Body of pancreas (tissue), 4 donors: ENCODE data around the gene NDUFB2.

ENCODE experiments used
- POLR2A ChIP-seq, 3 donors: fragments of 450-650 bp; IDR thresholded peaks; one replicate each; pipeline ENCODE4 v1.6.1; 2016; ENCODE audit warnings: antibody characterized with exemption in 3 of 3, mild to moderate bottlenecking in 2 of 3
- TF ChIP-seq, protein P1 (sequence below), 7 experiments: fragments of 450-650 bp in 4 of 7; fragments of 200-600 bp in 3 of 7; sonication (generic) in 3 of 7; IDR thresholded peaks; one replicate each; pipeline ENCODE4 v1.5.1; 2016 to 2019; ENCODE audit warnings: antibody characterized with exemption in 7 of 7

DNA sequence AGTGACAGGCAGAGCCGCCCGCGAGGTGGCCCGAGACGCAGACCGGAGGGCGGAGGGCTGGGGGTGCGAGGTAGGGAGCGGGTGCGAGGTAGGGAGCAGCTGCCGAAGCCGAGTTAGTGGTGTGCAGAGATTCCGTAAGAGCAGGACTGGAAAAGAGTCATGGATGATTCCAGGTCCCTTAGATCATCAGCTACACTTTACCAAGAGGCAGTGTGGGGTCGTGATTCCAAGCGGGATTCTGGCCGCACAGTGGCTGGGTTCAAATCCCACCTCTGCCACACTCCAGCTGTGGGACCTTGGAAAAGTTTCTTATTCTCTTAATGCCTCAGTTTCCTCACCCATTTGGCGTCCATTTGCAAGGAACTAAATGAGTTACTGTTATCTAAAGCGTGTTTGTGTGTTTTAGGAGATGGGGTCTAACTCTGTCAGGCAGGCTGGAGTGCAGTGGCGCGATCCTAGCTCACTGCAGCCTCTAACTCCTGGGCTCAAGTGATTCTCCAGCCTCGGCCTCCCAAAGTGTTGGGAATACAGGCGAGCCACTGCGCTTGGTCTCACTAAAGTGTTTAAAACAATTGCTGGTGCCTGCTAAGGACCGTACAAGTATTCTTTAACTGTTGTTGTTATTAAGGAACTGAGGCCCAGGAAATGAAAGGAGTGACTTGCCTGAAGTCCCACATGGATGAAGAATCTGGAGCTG, 1.1 kb downstream of the NDUFB2 start:
- TF ChIP-seq, protein P1, sequence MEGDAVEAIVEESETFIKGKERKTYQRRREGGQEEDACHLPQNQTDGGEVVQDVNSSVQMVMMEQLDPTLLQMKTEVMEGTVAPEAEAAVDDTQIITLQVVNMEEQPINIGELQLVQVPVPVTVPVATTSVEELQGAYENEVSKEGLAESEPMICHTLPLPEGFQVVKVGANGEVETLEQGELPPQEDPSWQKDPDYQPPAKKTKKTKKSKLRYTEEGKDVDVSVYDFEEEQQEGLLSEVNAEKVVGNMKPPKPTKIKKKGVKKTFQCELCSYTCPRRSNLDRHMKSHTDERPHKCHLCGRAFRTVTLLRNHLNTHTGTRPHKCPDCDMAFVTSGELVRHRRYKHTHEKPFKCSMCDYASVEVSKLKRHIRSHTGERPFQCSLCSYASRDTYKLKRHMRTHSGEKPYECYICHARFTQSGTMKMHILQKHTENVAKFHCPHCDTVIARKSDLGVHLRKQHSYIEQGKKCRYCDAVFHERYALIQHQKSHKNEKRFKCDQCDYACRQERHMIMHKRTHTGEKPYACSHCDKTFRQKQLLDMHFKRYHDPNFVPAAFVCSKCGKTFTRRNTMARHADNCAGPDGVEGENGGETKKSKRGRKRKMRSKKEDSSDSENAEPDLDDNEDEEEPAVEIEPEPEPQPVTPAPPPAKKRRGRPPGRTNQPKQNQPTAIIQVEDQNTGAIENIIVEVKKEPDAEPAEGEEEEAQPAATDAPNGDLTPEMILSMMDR (IDR thresholded peaks at IDR 0.05): no peak
- TF ChIP-seq POLR2A (IDR thresholded peaks at IDR 0.05): no peak
